GM23248 (cell line): Measurements from ENCODE around the gene TGIF1.

Experiments
- EZH2 ChIP-seq: fragments of 200-600 bp; sonication (generic); IDR thresholded peaks from 2 replicates; pipeline ENCODE4 v1.6.1; 2018; ENCODE audit warnings: antibody characterized with exemption, mild to moderate bottlenecking; ENCODE audit not compliant: insufficient read depth, poor library complexity, severe bottlenecking
- EZH2phosphoT487 ChIP-seq: fragments of 200-600 bp; sonication (generic); IDR thresholded peaks from 2 replicates; pipeline ENCODE4 v1.6.1; 2018; ENCODE audit warnings: antibody characterized with exemption, moderate library complexity, mild to moderate bottlenecking, low read depth; ENCODE audit not compliant: insufficient read depth

- TF ChIP-seq EZH2 (no peak), EZH2phosphoT487 (no peak)
Measured at GRCh38 chr18:3492721-3493120, 42.7 kb downstream of the TGIF1 start.
